Glutamatergic neuron (in vitro differentiated cells): Measurements from ENCODE around the gene RPS6KA2. TPM values are rescaled to one million over a fixed set of nuclear protein-coding genes. Genes with fewer than 3 reads are reported as not detected.
A peak's percentile ranks its signal among the peaks of the same experiment; 100 is the strongest.
"Not testable (repeated sequence)": the region's sequence is repeated elsewhere in the genome, so short reads cannot be mapped to it uniquely, and the experiment has no call there.

Experiments used
- DNase-seq: peaks from one replicate; pipeline ENCODE4 v3.0.0; 2022
- H3K27ac Mint-ChIP-seq: one replicate; pipeline ENCODE4 v1.8.0; 2020; ENCODE audit warnings: mild to moderate bottlenecking, mixed read lengths, inconsistent platforms; ENCODE audit not compliant: unreplicated experiment
- H3K27me3 Mint-ChIP-seq: one replicate; pipeline ENCODE4 v1.8.0; 2020; ENCODE audit warnings: mild to moderate bottlenecking, moderate library complexity, mixed read lengths, inconsistent platforms; ENCODE audit not compliant: unreplicated experiment
- H3K36me3 Mint-ChIP-seq: one replicate; pipeline ENCODE4 v1.8.0; 2020; ENCODE audit warnings: mild to moderate bottlenecking, mixed read lengths, inconsistent platforms; ENCODE audit not compliant: unreplicated experiment
- H3K4me1 Mint-ChIP-seq: one replicate; pipeline ENCODE4 v1.8.0; 2020; ENCODE audit warnings: mild to moderate bottlenecking, low read depth, mixed read lengths, inconsistent platforms; ENCODE audit not compliant: unreplicated experiment
- H3K4me3 Mint-ChIP-seq: one replicate; pipeline ENCODE4 v1.8.0; 2020; ENCODE audit warnings: mild to moderate bottlenecking, mixed read lengths, inconsistent platforms; ENCODE audit not compliant: unreplicated experiment
- H3K9me3 Mint-ChIP-seq: one replicate; pipeline ENCODE4 v1.8.0; 2020; ENCODE audit warnings: mild to moderate bottlenecking, moderate library complexity, mixed read lengths, inconsistent platforms; ENCODE audit not compliant: unreplicated experiment
- total RNA-seq: library from RNA; stranded (reverse); fragmentation: NEBNext Ultra II Directional; extraction: Animal tissue kit (Norgen Biotek cat#: 25700); gene quantifications from one replicate; pipeline ENCODE4 v1.2.1, GENCODE V29; 2021; ENCODE audit not compliant: unreplicated experiment
- TF ChIP-seq, protein P1 (sequence below): fragments of 200-600 bp; sonication (generic); IDR thresholded peaks from one replicate; pipeline ENCODE4 v1.5.0; 2021; ENCODE audit not compliant: partially characterized antibody, unreplicated experiment

Gene RPS6KA2
- total RNA-seq, 1 donor from 2014 or later, result 109 TPM

GRCh38 chr6:166386111-166386510, 240.9 kb downstream of the RPS6KA2 start:
- Mint-ChIP-seq H3K4me1 (peaks cover 4% of the 10 kb centered on the region), H3K9me3 (peaks cover 9% of the 10 kb centered on the region), H3K27ac (no peak overlapping the region), H3K4me3 (no peak overlapping the region), H3K27me3 (no peaks in the 10 kb centered on the region), H3K36me3 (no peaks in the 10 kb centered on the region)
- no peak for DNase-seq
- TF ChIP-seq, protein P1, sequence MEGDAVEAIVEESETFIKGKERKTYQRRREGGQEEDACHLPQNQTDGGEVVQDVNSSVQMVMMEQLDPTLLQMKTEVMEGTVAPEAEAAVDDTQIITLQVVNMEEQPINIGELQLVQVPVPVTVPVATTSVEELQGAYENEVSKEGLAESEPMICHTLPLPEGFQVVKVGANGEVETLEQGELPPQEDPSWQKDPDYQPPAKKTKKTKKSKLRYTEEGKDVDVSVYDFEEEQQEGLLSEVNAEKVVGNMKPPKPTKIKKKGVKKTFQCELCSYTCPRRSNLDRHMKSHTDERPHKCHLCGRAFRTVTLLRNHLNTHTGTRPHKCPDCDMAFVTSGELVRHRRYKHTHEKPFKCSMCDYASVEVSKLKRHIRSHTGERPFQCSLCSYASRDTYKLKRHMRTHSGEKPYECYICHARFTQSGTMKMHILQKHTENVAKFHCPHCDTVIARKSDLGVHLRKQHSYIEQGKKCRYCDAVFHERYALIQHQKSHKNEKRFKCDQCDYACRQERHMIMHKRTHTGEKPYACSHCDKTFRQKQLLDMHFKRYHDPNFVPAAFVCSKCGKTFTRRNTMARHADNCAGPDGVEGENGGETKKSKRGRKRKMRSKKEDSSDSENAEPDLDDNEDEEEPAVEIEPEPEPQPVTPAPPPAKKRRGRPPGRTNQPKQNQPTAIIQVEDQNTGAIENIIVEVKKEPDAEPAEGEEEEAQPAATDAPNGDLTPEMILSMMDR, result no peak

DNA sequence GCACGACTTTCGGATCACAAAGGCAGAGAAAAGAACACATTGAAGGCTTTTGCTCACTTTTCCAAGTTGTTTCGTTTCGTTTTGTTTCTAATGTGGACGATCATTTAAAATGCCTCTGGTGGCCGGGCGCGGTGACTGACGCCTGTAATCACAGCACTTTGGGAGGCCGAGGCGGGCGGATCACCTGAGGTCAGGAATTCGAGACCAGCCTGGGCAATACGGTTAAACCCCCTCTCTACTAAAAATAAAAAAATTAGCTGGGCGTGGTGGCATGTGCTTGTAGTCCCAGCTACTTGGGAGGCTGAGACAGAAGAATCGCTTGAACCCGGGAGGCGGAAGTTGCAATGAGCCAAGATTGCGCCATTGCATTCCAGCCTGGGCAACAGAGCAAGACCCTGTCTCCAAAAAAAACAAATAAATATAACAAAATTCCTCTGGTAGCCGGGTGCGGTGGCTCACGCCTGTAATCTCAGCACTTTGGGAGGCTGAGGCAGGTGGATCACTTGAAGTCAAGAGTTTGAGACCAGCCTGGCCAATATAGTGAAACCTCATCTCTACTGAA, 243.2 kb downstream of the RPS6KA2 start:
- peak overlapping the region; percentile 17 for H3K27ac Mint-ChIP-seq
- H3K36me3 Mint-ChIP-seq, H3K9me3 Mint-ChIP-seq, H3K27me3 Mint-ChIP-seq, H3K4me1 Mint-ChIP-seq, DNase-seq: not testable (repeated sequence)
- peak overlapping the region; percentile 85 for H3K4me3 Mint-ChIP-seq

DNA sequence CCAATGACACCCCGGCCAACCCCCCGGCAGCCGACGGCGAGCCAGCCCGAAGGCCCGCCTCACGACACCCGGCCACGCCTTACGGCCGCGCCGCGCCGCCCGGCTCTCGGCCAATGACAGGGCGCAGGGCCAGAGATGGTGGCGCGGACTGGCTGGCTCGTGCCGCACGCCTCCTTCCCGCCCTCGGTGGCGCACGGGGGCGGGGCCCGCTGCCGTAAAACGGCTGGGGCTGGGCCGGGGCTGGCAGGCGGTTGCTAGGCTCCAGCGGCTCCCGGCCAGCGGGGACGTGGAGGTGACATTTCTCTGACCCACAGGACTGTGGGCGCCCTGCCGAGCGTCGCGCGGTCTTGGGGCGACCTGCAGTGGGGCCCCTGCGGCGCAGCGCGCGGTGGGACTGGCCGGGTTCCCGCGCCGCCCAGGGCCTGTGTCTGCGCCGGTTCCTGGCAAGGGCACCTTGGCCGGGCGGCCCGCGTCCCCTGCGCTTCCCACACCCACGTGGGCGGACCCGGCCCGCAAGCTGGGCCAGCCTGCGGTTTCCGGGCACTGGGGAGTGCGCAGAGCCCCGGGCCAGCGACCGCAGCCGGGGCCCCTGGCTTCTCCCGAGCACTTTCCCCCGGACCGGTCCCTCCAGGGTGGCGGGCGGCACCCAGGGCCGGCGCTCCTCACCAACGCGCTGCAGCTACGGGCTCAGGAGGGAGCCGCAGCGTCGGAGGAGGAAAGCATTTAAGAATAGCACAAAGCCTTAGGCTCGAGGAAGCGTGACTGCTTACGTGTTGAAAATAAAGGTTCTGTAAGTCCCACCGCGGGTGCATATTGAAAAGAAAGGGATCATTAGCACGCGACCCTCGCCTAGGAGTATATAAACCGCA, 243.9 kb downstream of the RPS6KA2 start, which contains the start of gene MPC1:
Gene MPC1, minus strand, starts transcription at position 8 of the 869 bp plus-strand sequence. CDS start 64 bp downstream, outside the sequence.
- Mint-ChIP-seq H3K36me3 (no peaks in the 10 kb centered on the region), H3K27ac (peak within 1 kb of the TSS; percentile 76), H3K4me1 (peaks cover 4% of the 10 kb centered on the region), H3K4me3 (peak within 1 kb of the TSS; percentile 91), H3K27me3 (no peaks in the 10 kb centered on the region), H3K9me3 (peaks cover 9% of the 10 kb centered on the region)
- DNase-seq, result peak; percentile 99
- TF ChIP-seq, protein P1, result no peak

- Mint-ChIP-seq H3K9me3 (peaks cover 9% of the 10 kb centered on the region), H3K36me3 (no peaks in the 10 kb centered on the region), H3K27me3 (no peaks in the 10 kb centered on the region), H3K4me1 (peaks cover 4% of the 10 kb centered on the region), H3K4me3 (peak overlapping the region; percentile 91), H3K27ac (no peak overlapping the region)
- TF ChIP-seq, protein P1, result no peak
- no peak for DNase-seq
These were observed 244.5 kb downstream of the RPS6KA2 start for GRCh38 chr6:166382500-166382932.

DNA sequence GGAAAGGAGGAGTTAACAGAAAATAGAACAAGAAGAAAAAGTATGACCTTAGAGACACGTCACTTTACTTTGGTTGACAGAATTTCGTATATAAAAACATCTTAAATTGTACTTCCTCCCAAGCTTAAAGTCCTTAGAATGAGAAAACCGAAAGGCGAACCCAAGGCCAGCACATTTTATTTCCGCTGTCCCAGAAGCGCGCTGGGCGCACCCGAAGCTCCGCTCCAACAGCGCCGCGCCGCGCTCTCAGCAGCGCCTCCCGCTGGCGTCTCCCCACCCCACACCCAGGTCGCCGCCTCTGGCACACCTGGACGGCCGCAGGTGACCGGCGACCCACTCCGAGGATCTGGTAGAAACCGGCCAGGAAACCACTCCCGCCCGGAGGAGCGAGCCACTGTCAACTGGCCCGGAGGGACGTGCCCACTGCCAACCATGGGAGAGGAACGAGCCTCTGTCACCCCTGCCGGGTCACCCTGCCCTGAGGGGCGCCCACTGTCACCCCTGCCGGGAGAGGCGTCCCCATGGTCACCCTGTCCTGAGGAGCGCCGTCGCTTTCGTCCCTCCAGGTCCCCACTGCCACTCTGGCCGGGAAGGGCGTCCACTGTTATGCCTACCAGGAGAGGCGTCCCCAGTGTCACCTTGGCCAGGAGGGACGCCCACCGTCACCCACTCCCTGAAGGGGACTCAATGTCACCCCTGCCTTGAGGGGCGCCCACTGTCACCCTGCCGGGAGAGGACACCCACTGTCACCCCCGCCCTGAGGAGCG, 245.1 kb downstream of the RPS6KA2 start:
- Mint-ChIP-seq H3K27ac (peak overlapping the region; percentile 76), H3K4me1 (peaks cover 4% of the 10 kb centered on the region)

More for the DNA sequence above, 245.1 kb downstream of the RPS6KA2 start:
- H3K4me3 Mint-ChIP-seq, result peak overlapping the region; percentile 91
- TF ChIP-seq, protein P1, result peak; percentile 83
- no peaks in the 10 kb centered on the region for H3K36me3 Mint-ChIP-seq
- H3K9me3 Mint-ChIP-seq, result peaks cover 9% of the 10 kb centered on the region
- DNase-seq, result peak; percentile 79
- no peaks in the 10 kb centered on the region for H3K27me3 Mint-ChIP-seq
